Effector memory CD4-positive, alpha-beta T cell (primary cell): ENCODE results near the gene CARD8.
"Not testable (repeated sequence)": the region's sequence is repeated elsewhere in the genome, so short reads cannot be mapped to it uniquely, and the experiment has no call there.

Experiments used
- DNase-seq, 3 donors: peaks; one replicate each; pipeline ENCODE4 v3.0.0-alpha.2; 2020
- H3K27ac ChIP-seq: 2 replicates; pipeline ENCODE4 v1.7.0; 2013; ENCODE audit warnings: mild to moderate bottlenecking, low read length, moderate library complexity; ENCODE audit not compliant: insufficient read depth, poor library complexity, severe bottlenecking
- H3K27me3 ChIP-seq: replicated peaks from 2 replicates; pipeline ENCODE4 v1.7.0; 2013; ENCODE audit warnings: mild to moderate bottlenecking, low read length; ENCODE audit not compliant: insufficient read depth, control insufficient read depth, poor library complexity, severe bottlenecking
- H3K36me3 ChIP-seq: 2 replicates; pipeline ENCODE4 v1.7.0; 2013; ENCODE audit warnings: mild to moderate bottlenecking, low read length, moderate library complexity; ENCODE audit not compliant: control insufficient read depth, insufficient read depth
- H3K4me1 ChIP-seq: 2 replicates; pipeline ENCODE4 v1.7.0; 2013; ENCODE audit warnings: low read length, mild to moderate bottlenecking; ENCODE audit not compliant: control insufficient read depth, insufficient read depth, poor library complexity, severe bottlenecking
- H3K4me3 ChIP-seq: 2 replicates; pipeline ENCODE4 v1.7.0; 2013; ENCODE audit warnings: low read length, low read depth, mild to moderate bottlenecking; ENCODE audit not compliant: insufficient read depth, poor library complexity, severe bottlenecking
- H3K9me3 ChIP-seq: 2 replicates; pipeline ENCODE4 v1.7.0; 2013; ENCODE audit warnings: mild to moderate bottlenecking, low read length, moderate library complexity; ENCODE audit not compliant: control insufficient read depth

The CARD8 gene

GRCh38 chr19:48220784-48221183 lies 34.9 kb downstream of the CARD8 start:
- H3K4me3 ChIP-seq, H3K4me1 ChIP-seq, H3K9me3 ChIP-seq, H3K27ac ChIP-seq, H3K27me3 ChIP-seq, DNase-seq: not testable (repeated sequence)
- peaks cover 30% of the 10 kb centered on the region for H3K36me3 ChIP-seq

- H3K27ac ChIP-seq: no peak overlapping the region
- H3K4me1 ChIP-seq: no peaks in the 10 kb centered on the region
- H3K27me3 ChIP-seq: no peaks in the 10 kb centered on the region
- no peak overlapping the region for H3K4me3 ChIP-seq
- H3K9me3 ChIP-seq: no peaks in the 10 kb centered on the region
- no peak for DNase-seq
- H3K36me3 ChIP-seq: peaks cover 31% of the 10 kb centered on the region
Observed at GRCh38 chr19:48218997-48219396, 36.7 kb downstream of the CARD8 start.

- no peaks in the 10 kb centered on the region for H3K27me3 ChIP-seq
- DNase-seq: no peak
- H3K9me3 ChIP-seq: no peaks in the 10 kb centered on the region
- no peaks in the 10 kb centered on the region for H3K4me1 ChIP-seq
- H3K27ac ChIP-seq: no peak overlapping the region
- H3K36me3 ChIP-seq: peaks cover 38% of the 10 kb centered on the region
- H3K4me3 ChIP-seq: no peak overlapping the region
Observed at GRCh38 chr19:48216933-48217332, 38.8 kb downstream of the CARD8 start.

- no peaks in the 10 kb centered on the region for H3K9me3 ChIP-seq
- H3K4me3 ChIP-seq: no peak overlapping the region
- peaks cover 35% of the 10 kb centered on the region for H3K36me3 ChIP-seq
- no peaks in the 10 kb centered on the region for H3K4me1 ChIP-seq
- no peaks in the 10 kb centered on the region for H3K27me3 ChIP-seq
- H3K27ac ChIP-seq: no peak overlapping the region
- no peak for DNase-seq
Observed at GRCh38 chr19:48213959-48214358, 41.8 kb downstream of the CARD8 start.

- Histone ChIP-seq H3K9me3 (no peaks in the 10 kb centered on the region), H3K4me3 (no peak overlapping the region), H3K4me1 (no peaks in the 10 kb centered on the region), H3K27ac (no peak overlapping the region), H3K27me3 (no peaks in the 10 kb centered on the region), H3K36me3 (peaks cover 22% of the 10 kb centered on the region)
- DNase-seq: no peak
Observed at GRCh38 chr19:48210005-48210404, 45.7 kb downstream of the CARD8 start.

GRCh38 chr19:48206397-48207093 lies 49.2 kb downstream of the CARD8 start:
- Histone ChIP-seq H3K27ac (no peak overlapping the region), H3K4me3 (no peak overlapping the region), H3K36me3 (peaks cover 10% of the 10 kb centered on the region), H3K9me3 (no peaks in the 10 kb centered on the region), H3K27me3 (no peaks in the 10 kb centered on the region), H3K4me1 (peaks cover 6% of the 10 kb centered on the region)
- no peak for DNase-seq

- H3K36me3 ChIP-seq: no peaks in the 10 kb centered on the region
- H3K27me3 ChIP-seq: no peaks in the 10 kb centered on the region
- H3K27ac ChIP-seq: peak overlapping the region; percentile 73
- H3K9me3 ChIP-seq: no peaks in the 10 kb centered on the region
- peaks cover 6% of the 10 kb centered on the region for H3K4me1 ChIP-seq
- peak; percentile 73 to 86 (median 83) for DNase-seq
- H3K4me3 ChIP-seq: peak overlapping the region; percentile 60
Observed at GRCh38 chr19:48203794-48204628, 51.7 kb downstream of the CARD8 start.

GRCh38 chr19:48203222-48203793 lies 52.4 kb downstream of the CARD8 start:
- Histone ChIP-seq H3K4me3 (peak overlapping the region; percentile 60), H3K27me3 (no peaks in the 10 kb centered on the region), H3K27ac (peak overlapping the region; percentile 73), H3K36me3 (no peaks in the 10 kb centered on the region), H3K4me1 (peaks cover 6% of the 10 kb centered on the region), H3K9me3 (no peaks in the 10 kb centered on the region)
- DNase-seq: no peak

- no peaks in the 10 kb centered on the region for H3K36me3 ChIP-seq
- H3K27me3 ChIP-seq: no peaks in the 10 kb centered on the region
- no peak for DNase-seq
- H3K9me3 ChIP-seq: no peaks in the 10 kb centered on the region
- no peak overlapping the region for H3K4me3 ChIP-seq
- H3K4me1 ChIP-seq: no peaks in the 10 kb centered on the region
- no peak overlapping the region for H3K27ac ChIP-seq
Observed at GRCh38 chr19:48196933-48197665, 58.6 kb downstream of the CARD8 start.
